NCI-H2196 (cell line): Measurements from ENCODE around the gene USP32.
"Not testable (repeated sequence)": the region's sequence is repeated elsewhere in the genome, so short reads cannot be mapped to it uniquely, and the experiment has no call there.

Source experiments
- DNase-seq: peaks from one replicate; lab custom pipeline; 2025; ENCODE audit not compliant: unreplicated experiment; lab: John Stamatoyannopoulos, UW

Gene USP32

DNA sequence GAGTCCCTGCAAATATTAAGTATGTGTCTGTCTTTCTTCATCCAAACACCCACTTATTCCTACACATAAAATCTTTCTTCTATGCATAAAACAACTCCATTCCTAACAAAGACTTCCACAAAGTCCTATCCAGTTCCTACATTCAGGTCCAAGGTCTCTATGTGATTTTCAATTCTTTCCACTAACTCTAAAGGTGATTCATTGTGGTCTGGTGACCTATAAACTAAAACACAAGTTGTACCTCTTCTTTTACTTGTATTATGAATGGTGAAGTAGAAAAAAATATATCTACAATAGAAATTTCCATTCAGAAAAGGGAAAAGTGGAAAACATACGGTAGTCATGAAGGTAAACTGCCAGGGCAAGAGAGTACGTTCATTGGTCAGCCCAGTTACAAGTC is 56.6 kb downstream of the USP32 start:
- DNase-seq, result no peak

DNA sequence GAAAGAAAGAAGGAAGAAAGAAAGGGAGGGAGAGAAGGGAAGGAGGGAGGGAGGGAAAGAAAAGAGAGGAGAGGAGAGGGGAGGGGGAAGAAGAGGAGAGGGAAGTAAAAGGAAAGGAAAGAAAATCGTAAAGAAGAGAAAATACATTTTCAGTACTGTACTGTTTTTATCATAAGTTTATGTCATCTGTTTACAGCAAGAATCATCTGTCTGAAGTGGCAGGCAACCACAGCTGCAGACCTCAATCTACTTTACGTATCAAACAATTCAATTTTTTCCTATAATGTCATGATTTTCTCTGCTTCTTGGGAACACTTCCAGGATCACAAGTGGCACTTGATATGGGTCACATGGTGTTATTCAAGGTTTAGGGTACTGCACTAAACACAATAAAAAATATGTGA is 58.3 kb downstream of the USP32 start:
- peak; percentile 14 for DNase-seq

DNA sequence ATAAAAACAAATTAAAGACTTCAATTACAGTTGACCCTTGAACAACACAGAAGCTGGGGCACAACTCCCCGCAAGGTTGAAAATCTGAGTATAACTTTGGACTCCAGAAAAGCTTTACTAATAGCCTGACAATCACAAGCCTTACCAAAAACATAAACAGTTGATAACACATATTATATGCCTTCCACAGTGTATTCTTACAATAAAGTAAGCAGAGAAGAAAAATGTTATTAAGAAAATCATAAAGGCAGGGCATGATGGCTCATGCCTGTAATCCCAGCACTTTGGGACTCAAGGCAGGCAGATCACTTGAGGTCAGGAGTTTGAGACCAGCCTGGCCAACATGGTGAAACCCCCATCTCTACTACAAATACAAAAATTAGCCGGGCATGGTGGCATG is 58.9 kb downstream of the USP32 start:
- not testable (repeated sequence) for DNase-seq

DNA sequence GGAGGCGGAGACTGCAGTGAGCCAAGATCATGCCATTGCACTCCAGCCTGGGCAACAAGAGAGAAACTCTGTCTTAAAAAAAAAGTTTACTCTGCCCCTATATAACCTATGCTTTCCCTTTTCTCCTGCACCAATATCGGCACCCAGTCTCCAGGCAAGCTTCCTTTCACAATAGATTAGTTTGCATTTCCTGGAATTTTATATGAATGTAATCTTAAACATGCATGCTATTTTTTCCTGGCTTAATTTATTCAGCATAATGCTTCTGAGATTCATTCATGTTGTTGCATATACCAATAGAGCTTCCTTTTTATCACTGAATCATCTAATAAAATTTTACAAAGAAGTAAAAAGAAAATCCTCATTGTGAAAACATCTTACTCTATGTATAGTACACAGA is 59.4 kb downstream of the USP32 start:
- no peak for DNase-seq

DNA sequence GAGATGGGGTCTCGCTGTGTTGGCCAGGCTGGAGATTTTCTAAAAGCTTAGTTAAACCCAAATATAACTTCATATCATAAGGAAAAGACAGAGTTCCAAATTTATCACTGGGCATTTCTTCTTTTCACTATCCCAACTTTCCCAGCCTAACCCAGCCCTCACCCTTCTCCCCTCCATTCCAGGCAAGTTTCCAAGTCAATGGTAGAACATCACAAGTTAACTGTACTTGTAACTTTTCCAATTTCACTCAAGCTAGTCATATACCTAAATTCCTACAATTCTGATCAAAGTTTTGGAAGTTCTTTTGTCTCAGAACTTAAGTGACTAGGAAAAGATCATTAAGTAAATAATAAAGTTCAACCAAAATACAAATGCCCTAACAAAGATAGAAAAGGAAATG is 61.2 kb downstream of the USP32 start:
- DNase-seq, result no peak

DNA sequence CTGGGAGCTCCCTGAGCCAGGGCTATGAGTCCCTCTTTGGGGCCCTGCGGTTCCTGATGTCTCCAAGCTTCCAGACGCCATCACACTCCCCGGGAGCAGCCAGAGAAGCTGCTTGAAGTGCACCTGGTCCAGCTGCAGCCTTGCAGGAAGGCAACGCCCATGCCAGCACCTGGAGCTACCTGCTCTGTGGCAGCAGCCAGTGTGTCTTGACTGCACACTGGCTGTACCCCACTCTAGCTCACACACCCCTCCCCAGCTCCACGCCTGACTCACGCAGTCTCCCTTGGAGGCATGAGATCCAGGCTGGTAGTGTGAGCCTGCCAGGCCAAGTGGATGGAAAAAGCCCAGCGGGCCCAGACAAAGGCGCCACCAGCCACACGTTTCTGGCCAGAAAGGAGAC is 63.3 kb downstream of the USP32 start:
- DNase-seq, result no peak

DNA sequence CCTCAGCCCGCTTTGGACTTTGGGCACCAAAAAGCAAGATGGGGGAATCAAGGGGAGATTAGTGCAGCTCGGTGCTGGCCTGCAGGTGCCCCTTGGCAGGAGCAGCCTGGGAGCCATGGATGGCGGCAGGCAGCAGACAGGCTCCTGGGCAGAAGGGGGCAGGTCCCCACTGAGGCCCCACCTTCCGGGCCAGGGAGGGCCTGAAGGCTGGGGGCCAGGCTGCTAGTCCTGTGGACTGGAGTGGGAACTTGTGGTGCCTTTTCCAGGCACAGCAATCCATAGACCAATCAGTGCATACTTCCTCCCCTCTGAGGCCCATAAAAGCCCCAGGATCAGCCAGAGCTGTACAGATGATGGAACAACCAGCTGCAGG is 64.0 kb downstream of the USP32 start:
- no peak for DNase-seq

DNA sequence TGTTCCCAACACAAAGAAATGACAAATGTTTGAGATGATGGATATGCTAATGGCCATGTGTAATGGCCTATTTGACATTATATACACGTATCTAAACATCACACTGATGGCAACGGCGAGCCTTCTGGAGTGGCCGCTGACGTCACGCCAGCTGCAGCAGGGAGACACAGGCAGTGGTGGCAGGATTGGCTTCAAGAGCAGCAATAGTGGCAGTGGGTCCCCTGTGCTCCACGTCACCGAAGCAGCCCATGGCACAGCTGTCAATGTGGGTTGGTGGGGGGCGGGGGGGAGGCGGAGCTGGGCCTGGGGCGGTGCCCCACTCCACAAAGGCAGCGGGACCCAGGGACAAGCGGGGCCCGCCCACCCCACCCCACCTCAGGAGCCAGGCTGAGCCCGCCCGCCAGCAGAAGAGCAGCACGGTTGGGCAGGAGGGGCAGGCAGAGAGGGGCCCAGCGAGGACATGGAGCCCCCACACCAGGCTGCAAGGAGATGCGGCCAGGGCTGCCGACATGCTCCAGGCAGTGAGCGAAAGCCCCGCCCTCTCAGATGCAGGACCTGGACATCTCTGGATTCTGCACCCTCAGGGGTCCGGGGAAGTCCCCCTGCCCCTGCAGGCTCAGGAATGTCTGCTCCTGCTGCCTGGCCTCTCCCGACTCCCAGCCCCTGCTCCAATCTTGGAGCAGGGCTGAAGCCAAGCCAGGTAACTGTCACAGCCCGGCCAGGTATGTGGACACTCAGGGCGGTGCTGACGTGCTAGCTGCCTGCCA is 64.6 kb downstream of the USP32 start:
- DNase-seq, result no peak

DNA sequence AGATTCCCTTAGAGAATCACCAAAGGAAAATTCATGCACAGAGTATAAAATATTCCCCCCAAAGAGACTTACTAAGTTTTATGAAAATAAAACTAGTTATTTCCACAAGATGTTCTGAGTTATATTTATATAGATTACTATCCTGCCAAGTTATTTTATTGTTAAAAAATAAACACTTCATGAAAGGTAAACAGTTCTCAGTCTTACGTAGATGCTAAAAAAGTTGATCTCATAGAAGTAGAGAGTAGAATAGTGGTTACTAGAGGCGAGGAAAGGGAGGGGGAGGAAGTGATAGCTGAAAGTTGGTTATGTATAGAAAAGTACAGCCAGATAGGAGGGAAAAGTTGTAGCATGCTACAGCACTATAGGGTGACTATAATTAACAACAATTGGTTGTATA is 65.2 kb downstream of the USP32 start:
- DNase-seq, result no peak

DNA sequence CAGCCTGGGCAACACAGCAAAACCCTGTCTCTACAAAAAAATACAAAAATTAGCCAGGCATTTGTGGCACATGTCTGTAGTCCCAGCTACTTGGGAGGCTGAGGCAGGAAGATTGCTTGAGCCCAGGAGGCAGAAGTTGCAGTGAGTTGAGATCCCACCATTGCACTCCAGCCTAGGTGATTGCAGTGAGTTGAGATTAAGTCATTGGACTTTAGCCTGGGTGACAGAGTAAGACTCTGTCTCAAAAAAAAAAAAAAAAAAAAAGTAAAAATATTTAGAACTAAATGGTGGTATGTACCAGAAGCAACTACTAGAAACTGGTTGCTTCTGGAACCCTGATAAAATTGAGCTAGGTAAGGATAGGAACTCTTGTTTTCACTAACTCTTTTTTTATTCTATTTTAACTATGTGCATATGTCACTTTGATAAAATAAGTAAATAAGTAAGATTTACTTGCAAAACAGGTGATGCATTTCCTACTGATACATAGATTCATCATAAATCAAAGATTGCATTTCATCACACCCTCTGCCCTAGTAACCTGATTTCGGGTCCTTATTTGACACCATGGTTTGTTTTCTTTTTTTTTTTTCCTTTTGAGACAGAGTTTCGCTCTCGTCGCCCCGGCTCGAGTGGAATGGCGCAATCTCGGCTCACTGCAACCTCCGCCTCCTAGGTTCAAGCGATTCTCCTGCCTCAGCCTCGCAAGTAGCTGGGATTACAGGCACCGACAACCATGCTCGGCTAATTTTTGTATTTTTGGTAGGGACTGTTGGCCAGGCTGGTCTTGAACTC is 66.0 kb downstream of the USP32 start:
- DNase-seq, result no peak

DNA sequence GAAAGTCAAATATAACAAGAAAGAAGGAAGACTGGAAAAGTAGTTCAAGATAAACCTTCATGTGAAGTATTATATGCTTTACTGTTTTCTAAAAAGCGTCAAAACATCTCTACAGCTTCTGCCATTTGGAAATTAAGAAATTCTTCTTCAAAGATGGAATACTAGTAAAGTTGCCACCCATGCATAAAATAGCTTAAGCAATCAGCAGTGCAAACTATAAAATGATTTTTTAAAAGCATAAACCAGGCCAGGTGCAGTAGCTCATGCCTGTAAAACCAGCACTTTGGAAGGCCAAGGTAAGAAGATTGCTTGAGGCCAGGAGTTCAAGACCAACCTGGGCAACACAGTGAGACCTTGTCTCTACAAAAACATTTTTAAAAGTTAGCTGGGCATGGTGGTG is 68.2 kb downstream of the USP32 start:
- no peak for DNase-seq

DNA sequence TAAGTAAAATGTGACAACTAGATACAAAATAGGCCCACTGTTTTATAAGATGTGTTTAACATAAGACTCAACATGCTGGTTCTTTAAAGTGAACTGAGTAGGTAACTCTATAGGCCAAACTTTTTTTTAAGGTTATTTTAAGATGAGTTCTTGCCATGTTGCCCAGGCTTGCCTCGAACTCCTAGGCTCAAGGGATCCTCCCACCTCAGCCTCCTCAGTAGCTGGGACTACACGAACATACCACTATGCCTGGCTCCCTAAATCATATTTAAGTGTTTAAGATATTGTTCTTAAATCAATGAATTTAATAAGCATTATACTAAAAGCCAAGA is 69.9 kb downstream of the USP32 start:
- no peak for DNase-seq

DNA sequence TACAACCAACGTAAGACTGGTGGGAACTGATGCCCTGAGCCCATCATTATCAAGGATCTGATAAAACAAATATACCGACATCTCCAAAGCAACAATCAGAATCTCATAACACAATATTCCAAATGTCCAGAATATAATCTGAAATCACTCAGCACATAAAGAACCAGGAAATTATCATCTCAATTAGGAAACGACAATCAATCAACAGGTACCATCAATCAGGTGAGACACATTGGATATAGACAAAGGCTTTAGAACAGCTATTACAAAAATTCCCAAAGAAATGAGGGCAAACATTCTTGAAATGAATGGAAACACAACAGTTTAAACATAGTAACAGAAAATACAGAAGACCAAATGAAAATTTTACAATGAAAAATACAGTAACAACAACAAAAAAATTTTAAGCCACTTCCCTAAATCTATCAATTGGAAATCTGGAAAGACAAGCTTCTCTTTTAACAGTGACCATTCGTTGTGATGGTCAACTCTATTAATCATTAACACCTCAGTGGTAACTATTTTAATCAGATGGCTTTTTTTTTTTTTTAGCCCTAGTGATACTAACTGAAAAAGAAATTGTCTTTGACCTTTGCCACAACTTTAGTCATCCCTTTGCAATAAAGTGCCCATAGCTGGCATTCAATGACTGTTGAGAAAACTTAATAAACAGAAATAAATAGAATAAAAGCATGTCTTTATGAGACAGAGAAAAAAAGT is 70.4 kb downstream of the USP32 start:
- DNase-seq, result no peak

DNA sequence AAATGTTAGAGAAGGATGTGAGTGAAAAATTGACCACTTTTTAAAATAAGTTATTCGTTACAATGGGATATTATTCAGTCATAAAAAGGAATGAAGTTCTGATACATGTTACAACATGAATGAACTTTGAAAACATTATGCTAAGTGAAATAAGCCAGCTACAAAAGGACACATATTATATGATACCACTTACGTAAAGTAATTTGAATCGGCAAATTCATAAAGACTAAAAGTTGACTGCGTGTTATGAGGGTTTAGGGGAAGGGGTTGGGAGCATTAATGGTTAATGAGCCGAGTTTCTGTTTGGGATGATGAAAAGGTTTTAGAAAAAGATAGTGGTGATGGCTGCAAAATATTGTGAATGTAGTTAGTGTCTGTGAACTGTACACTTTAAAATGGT is 73.1 kb downstream of the USP32 start:
- no peak for DNase-seq

DNA sequence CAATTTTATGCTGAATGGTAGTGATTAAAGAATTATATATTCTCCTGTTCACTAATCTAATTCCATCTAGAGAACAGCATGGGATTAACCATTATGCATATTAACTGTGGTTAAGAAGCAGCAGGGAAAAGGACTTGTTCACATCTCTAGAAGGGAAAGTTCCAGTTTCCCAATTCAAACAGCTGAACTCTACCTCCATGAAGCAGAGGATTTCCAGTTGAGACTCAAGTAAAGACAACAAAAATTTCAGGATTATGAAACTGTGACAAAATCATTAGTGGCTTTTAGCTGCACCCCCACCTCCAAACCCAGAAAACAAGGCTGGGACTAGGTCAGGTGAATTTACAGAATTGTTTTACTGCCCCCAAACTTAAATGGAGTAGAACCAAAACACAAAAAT is 73.6 kb downstream of the USP32 start:
- no peak for DNase-seq

DNA sequence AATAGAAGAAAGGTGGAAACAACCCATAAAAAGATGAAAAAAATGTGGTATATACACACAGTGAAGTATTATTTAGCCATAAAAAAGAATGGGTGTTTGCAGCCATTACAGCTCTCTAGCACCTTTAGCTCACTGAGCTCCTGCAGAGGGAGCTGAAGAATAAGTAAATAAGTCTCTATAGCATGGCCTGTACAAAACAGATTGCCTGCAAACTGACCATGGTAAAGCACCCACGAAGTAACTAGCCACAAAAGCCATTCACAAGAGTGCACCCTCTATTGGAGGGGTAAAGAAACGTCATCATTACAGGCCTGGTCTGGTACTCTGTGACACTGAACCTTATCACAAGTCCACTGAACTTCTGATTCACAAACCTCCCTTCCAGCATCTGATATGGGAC is 76.3 kb downstream of the USP32 start:
- DNase-seq, result no peak

DNA sequence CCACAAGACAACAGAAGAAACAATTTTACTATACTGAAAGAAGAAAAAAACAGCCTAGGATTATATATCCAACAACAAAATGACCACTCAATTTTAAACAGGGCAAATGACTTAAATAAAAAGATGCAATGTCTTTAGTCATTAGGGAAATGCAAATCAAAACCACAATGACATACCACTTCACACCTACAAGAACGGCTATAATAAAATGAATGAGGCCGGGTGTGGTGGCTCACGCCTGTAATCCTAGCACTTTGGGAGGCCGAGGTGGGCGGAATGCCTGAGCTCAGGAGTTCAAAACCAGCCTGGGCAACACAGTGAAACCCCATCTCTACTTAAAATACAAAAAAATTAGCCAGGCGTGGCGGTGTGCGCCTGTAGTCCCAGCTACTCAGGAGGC is 77.0 kb downstream of the USP32 start:
- DNase-seq, result not testable (repeated sequence)

DNA sequence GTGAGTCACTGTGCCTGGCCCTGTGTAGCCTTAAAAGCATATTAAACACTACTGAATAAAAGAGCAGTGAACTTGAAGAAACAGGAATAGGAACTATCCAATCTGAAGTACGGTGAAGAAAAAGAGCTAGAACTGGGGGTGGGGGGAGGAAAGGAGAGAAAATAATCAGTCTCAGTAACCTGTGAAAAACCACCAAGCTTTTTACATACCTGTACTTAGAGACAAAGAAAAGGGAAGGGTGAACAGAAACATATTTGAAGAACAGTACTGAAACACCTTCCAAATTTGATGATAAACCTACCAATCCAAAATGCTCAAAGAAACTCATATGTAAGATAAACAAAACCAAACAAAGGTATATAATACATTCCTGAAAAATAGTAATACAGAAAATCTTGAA is 77.5 kb downstream of the USP32 start:
- DNase-seq, result no peak

DNA sequence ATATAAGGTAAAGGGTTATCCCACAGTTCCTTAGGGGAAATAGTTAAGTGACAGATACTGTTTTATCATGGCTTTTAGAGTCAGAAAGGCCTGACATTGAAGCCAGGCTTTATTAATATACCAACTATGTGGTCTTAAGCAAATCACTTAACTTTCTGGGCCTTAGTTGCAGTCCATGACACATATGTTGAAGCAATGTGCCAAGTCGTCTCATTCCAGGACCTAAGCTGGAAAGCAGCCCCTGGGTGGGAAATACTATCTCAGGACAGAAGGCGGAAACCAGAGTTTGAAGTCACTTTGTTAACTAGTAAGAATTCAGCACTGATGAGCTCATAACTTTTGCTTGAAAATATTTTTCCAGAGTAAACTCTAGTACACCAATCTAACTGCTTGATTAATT is 80.0 kb downstream of the USP32 start:
- no peak for DNase-seq

DNA sequence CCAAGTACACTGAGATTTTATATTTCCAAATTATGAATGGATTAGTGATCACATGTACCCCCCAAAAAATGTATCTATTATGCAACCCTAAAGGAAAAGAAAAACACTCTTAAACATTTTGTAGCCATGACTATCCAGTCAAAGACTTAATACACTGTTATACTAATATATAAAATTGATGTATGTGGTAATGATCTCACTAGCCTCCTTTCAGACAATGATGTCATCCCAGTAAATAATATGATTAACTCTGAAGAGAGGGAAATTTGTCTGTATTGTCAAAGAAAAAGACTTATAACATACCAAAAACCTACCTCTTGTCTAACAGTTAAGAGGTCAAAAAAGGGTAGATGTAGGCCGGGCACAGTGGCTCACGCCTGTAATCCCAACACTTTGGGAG is 80.7 kb downstream of the USP32 start:
- DNase-seq, result no peak

DNA sequence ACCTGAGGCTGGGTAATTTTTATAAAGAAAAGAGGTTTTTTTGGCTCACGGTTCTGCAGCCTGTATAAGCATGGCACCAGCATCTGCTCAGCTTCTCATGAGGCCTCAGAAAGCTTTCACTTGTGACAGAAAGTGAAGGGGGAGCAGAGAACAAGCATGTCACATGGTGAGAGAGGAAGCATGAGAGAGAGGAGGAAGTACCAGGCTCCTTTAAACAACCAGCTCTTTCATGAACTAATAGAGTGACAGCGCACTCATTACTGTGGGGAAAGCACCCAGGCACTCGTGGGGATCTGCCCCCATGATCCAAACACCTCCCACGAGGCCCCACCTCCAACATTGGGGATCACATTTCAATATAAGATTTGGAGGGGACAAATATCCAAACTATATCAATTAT is 86.8 kb downstream of the USP32 start:
- no peak for DNase-seq

DNA sequence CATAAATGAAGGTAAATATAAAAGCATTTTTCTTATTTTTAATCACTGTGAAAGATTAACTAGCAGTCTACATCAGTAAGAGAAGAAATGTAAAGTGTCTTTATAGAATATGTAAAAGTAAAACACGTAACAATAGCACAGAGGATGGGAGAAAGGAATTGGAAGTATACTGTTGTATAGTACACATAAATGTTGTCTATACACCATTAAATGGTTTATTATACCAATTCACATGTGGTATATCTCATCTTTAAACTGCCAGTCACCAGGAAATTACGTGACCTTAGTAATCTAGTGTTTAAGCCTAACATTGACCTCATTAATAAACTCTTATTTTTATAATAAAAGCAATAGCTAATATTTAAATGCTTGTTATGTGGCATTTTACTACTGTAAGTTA is 87.4 kb downstream of the USP32 start:
- DNase-seq, result no peak
